Mucosa of descending colon (tissue), 3 donors: ENCODE results near the gene CMTR2. TPM values are rescaled to one million over a fixed set of nuclear protein-coding genes. Genes with fewer than 3 reads are reported as not detected.

Source experiments
- ATAC-seq: fragments of 200-7000 bp; cut with Tn5 transposase; one replicate; pipeline ENCODE4 v1.9.1; 2020; ENCODE audit warnings: mild to moderate bottlenecking, moderate library complexity
- DNase-seq, 3 donors: peaks; one replicate each; pipeline ENCODE4 v3.0.0-alpha.2; 2020
- H3K36me3 ChIP-seq: fragments of 200-600 bp; one replicate; pipeline ENCODE4 v1.8.0; 2021; ENCODE audit warnings: low read depth, mild to moderate bottlenecking
- H3K4me1 ChIP-seq: fragments of 200-600 bp; one replicate; pipeline ENCODE4 v1.8.0; 2021; ENCODE audit warnings: low read depth, mild to moderate bottlenecking
- H3K4me3 ChIP-seq: fragments of 200-600 bp; one replicate; pipeline ENCODE4 v1.8.0; 2021; ENCODE audit warnings: mild to moderate bottlenecking
- H3K9me3 ChIP-seq: fragments of 200-600 bp; one replicate; pipeline ENCODE4 v1.8.0; 2021; ENCODE audit warnings: mild to moderate bottlenecking
- CTCF ChIP-seq: fragments of 200-600 bp; IDR thresholded peaks from one replicate; pipeline ENCODE4 v1.8.0; 2022; ENCODE audit warnings: antibody characterized with exemption, mild to moderate bottlenecking
- intact Hi-C, 2 donors: fragments of 100-400 bp; cut with DNase I in 1 of 2; cut with micrococcal nuclease in 1 of 2; formaldehyde crosslinking; loops; one replicate each; pipeline versions ENCODE4 v1.11.0 to v1.11.1; 2022; cut with DNase I, micrococcal nuclease
- total RNA-seq, 3 donors: library from RNA; stranded (reverse); fragmentation: NEBNext Ultra II Directional in 2 of 3; extraction: Animal tissue kit (Norgen Biotek cat#: 25700) in 2 of 3; gene quantifications; one replicate each; pipeline versions ENCODE4 v1.2.1 to v1.2.4, GENCODE V29; 2021 to 2023
- donor health status: DM: no; HTN: no; CAD: no; lungs with moderate emphysema.
- donor health status: DM: no; HTN: no; CAD: no.
- donor health status: DM: no; HTN: yes; CAD: no.

Gene CMTR2
- total RNA-seq, 3 donors from 2014 or later = 17.8 to 20.2 (median 19.8) TPM

- no peak for DNase-seq
- Histone ChIP-seq H3K9me3 (no peaks in the 10 kb centered on the region), H3K4me1 (peaks cover 8% of the 10 kb centered on the region), H3K4me3 (peak overlapping the region; percentile 37), H3K36me3 (no peaks in the 10 kb centered on the region)
- ATAC-seq = no peak
- no peak for TF ChIP-seq CTCF
- intact Hi-C loops = no loop called here
Measured at GRCh38 chr16:71288570-71288889, 672 bp downstream of the CMTR2 start.

- TF ChIP-seq CTCF = no peak
- DNase-seq = no peak
- intact Hi-C loops = no loop called here
- Histone ChIP-seq H3K4me3 (no peak overlapping the region), H3K9me3 (no peaks in the 10 kb centered on the region), H3K4me1 (peaks cover 8% of the 10 kb centered on the region), H3K36me3 (no peaks in the 10 kb centered on the region)
- ATAC-seq = no peak
Measured at GRCh38 chr16:71287911-71288310, 1.3 kb downstream of the CMTR2 start.

- Histone ChIP-seq H3K9me3 (no peaks in the 10 kb centered on the region), H3K4me1 (peaks cover 8% of the 10 kb centered on the region), H3K4me3 (no peak overlapping the region), H3K36me3 (no peaks in the 10 kb centered on the region)
- no peak for TF ChIP-seq CTCF
- intact Hi-C loops = no loop called here
- DNase-seq = no peak
- ATAC-seq = no peak
Measured at GRCh38 chr16:71287454-71287853, 1.7 kb downstream of the CMTR2 start.

GRCh38 chr16:71283612-71284011, 5.6 kb downstream of the CMTR2 start:
- Histone ChIP-seq H3K4me1 (peaks cover 8% of the 10 kb centered on the region), H3K9me3 (no peaks in the 10 kb centered on the region), H3K36me3 (no peaks in the 10 kb centered on the region), H3K4me3 (no peak overlapping the region)
- no peak for TF ChIP-seq CTCF
- no peak for DNase-seq
- intact Hi-C loops = no loop called here
- no peak for ATAC-seq

GRCh38 chr16:71282943-71283342, 6.3 kb downstream of the CMTR2 start:
- intact Hi-C loops = no loop called here
- no peak for TF ChIP-seq CTCF
- H3K36me3 ChIP-seq = no peaks in the 10 kb centered on the region
- H3K9me3 ChIP-seq = no peaks in the 10 kb centered on the region
- no peak overlapping the region for H3K4me3 ChIP-seq
- H3K4me1 ChIP-seq = peaks cover 2% of the 10 kb centered on the region
- no peak for ATAC-seq
- no peak for DNase-seq

- Histone ChIP-seq H3K9me3 (no peaks in the 10 kb centered on the region), H3K36me3 (no peaks in the 10 kb centered on the region), H3K4me1 (no peaks in the 10 kb centered on the region), H3K4me3 (no peak overlapping the region)
- no peak for TF ChIP-seq CTCF
- intact Hi-C loops = no loop called here
- no peak for DNase-seq
- no peak for ATAC-seq
Measured at GRCh38 chr16:71276589-71277334, 12.4 kb downstream of the CMTR2 start.
